Caco-2 (cell line): ENCODE results near the gene SLC38A7. TPM values are rescaled to one million over a fixed set of nuclear protein-coding genes. Genes with fewer than 3 reads are reported as not detected.

Source experiments
- BruUV-seq: library from RNA; stranded (reverse); fragments of 400-500 nt; replicated peaks from 2 replicates; lab custom pipeline; 2021; lab: Mats Ljungman, UMichigan
- CTCF ChIA-PET: fragments of 300-600 bp; sonication (Branson Sonifier 250); formaldehyde crosslinking; loops from one replicate; lab custom pipeline; 2022; ENCODE audit warnings: antibody characterized with exemption; lab: Charles Lee
- POLR2A ChIA-PET: fragments of 300-600 bp; sonication (Branson Sonifier 250); formaldehyde crosslinking; loops from one replicate; lab custom pipeline; 2022; ENCODE audit warnings: antibody characterized with exemption; lab: Charles Lee
- DNase-seq, 2 experiments: peaks; one replicate each; pipeline versions ENCODE4 v3.0.0 to v3.0.0-alpha.2; 2020 to 2022
- H3K27me3 ChIP-seq: replicated peaks from 2 replicates; pipeline ENCODE4 v1.6.0; 2011; ENCODE audit warnings: low read length; ENCODE audit not compliant: control insufficient read depth, insufficient read depth
- H3K36me3 ChIP-seq: 2 replicates; pipeline ENCODE4 v1.5.1; 2011; ENCODE audit warnings: low read length; ENCODE audit not compliant: control insufficient read depth, insufficient read depth
- H3K4me1 ChIP-seq: fragments of 250-450 bp; sonication (Bioruptor Pico); 2 replicates; pipeline ENCODE4 v1.5.1; 2020; ENCODE audit warnings: mild to moderate bottlenecking
- H3K4me3 ChIP-seq: 2 replicates; pipeline ENCODE4 v1.5.1; 2011; ENCODE audit warnings: low read depth, mild to moderate bottlenecking, control low read depth, low read length
- H3K9me3 ChIP-seq: fragments of 250-450 bp; sonication (Bioruptor Pico); 2 replicates; pipeline ENCODE4 v1.5.1; 2020; ENCODE audit warnings: mild to moderate bottlenecking, moderate library complexity
- H3K27ac Mint-ChIP-seq: one replicate; pipeline ENCODE4 v1.8.0; 2022; ENCODE audit warnings: mixed read lengths; ENCODE audit not compliant: unreplicated experiment
- H3K27me3 Mint-ChIP-seq: one replicate; pipeline ENCODE4 v1.8.0; 2022; ENCODE audit warnings: mixed read lengths; ENCODE audit not compliant: insufficient read depth, unreplicated experiment
- H3K36me3 Mint-ChIP-seq: one replicate; pipeline ENCODE4 v1.8.0; 2022; ENCODE audit warnings: mild to moderate bottlenecking, mixed read lengths; ENCODE audit not compliant: insufficient read depth, unreplicated experiment
- H3K4me1 Mint-ChIP-seq: one replicate; pipeline ENCODE4 v1.8.0; 2022; ENCODE audit warnings: low read depth, mixed read lengths; ENCODE audit not compliant: unreplicated experiment
- H3K4me3 Mint-ChIP-seq: one replicate; pipeline ENCODE4 v1.8.0; 2022; ENCODE audit warnings: mild to moderate bottlenecking, moderate library complexity, mixed read lengths; ENCODE audit not compliant: unreplicated experiment
- H3K9me3 Mint-ChIP-seq: one replicate; pipeline ENCODE4 v1.8.0; 2022; ENCODE audit warnings: mixed read lengths; ENCODE audit not compliant: unreplicated experiment
- CTCF ChIP-seq, 2 experiments: fragments of 200-600 bp in 1 of 2; IDR thresholded peaks; 1 replicate in 1 of 2; 2 replicates in 1 of 2; pipeline versions ENCODE4 v1.5.1 to v1.8.0; 2011 to 2022; ENCODE audit warnings: antibody characterized with exemption in 1 of 2, control low read depth in 1 of 2, inconsistent platforms in 1 of 2, low read depth in 1 of 2, low read length in 1 of 2, mild to moderate bottlenecking in 1 of 2, moderate library complexity in 1 of 2; ENCODE audit not compliant: insufficient read depth in 1 of 2, severe bottlenecking in 1 of 2, unreplicated experiment in 1 of 2
- intact Hi-C: fragments of 100-400 bp; cut with micrococcal nuclease; formaldehyde crosslinking; loops from one replicate; pipeline ENCODE4 v1.10.0; 2022; ENCODE audit not compliant: unreplicated experiment
- total RNA-seq: library from RNA; stranded (reverse); gene quantifications from 2 replicates; pipeline ENCODE4 v1.2.3, GENCODE V29; 2022

SLC38A7 gene
- total RNA-seq, 1 experiment from 2014 or later: 24.1 TPM

GRCh38 chr16:58723109-58723508, 38.5 kb upstream of the SLC38A7 start:
- H3K27me3 Mint-ChIP-seq: no peaks in the 10 kb centered on the region
- no TSS peak for BruUV-seq
- Histone ChIP-seq H3K9me3 (no peaks in the 10 kb centered on the region), H3K4me1 (peaks cover 12% of the 10 kb centered on the region; the same call in 1 of the 2 replicates), H3K36me3 (no peaks in the 10 kb centered on the region), H3K4me3 (no peak overlapping the region), H3K27me3 (no peaks in the 10 kb centered on the region)
- no peak for DNase-seq
- H3K27ac Mint-ChIP-seq: no peak overlapping the region
- no peak overlapping the region for H3K4me3 Mint-ChIP-seq
- no peaks in the 10 kb centered on the region for H3K9me3 Mint-ChIP-seq
- intact Hi-C loops: no loop called here
- H3K4me1 Mint-ChIP-seq: peaks cover 4% of the 10 kb centered on the region
- peaks cover 40% of the 10 kb centered on the region for H3K36me3 Mint-ChIP-seq
- TF ChIP-seq CTCF (IDR thresholded peaks at IDR 0.05; ENCODE audit: insufficient read depth in 1 of 2, low read depth in 1 of 2, low read length in 1 of 2, severe bottlenecking in 1 of 2, unreplicated experiment in 1 of 2): no peak
- ChIA-PET POLR2A (no interaction called here), CTCF (interaction anchor here (1.0 kb wide), 1 partner anchor 33 kb away, joined by 5 read pairs; no protein-coding TSS in a partner anchor)

- H3K4me1 ChIP-seq: peaks cover 8% of the 10 kb centered on the region; the same call in 1 of the 2 replicates
- no peaks in the 10 kb centered on the region for H3K9me3 ChIP-seq
- ChIA-PET POLR2A (no interaction called here), CTCF (no interaction called here)
- BruUV-seq: no TSS peak
- no peak for TF ChIP-seq CTCF (IDR thresholded peaks at IDR 0.05; ENCODE audit: insufficient read depth in 1 of 2, low read depth in 1 of 2, low read length in 1 of 2, severe bottlenecking in 1 of 2, unreplicated experiment in 1 of 2)
- H3K9me3 Mint-ChIP-seq: no peaks in the 10 kb centered on the region
- H3K36me3 Mint-ChIP-seq: peaks cover 80% of the 10 kb centered on the region
- H3K4me3 ChIP-seq: no peak overlapping the region
- peaks cover 4% of the 10 kb centered on the region for H3K4me1 Mint-ChIP-seq
- H3K27me3 ChIP-seq: no peaks in the 10 kb centered on the region
- intact Hi-C loops: no loop called here
- H3K36me3 ChIP-seq: no peaks in the 10 kb centered on the region
- no peak overlapping the region for H3K4me3 Mint-ChIP-seq
- H3K27ac Mint-ChIP-seq: no peak overlapping the region
- DNase-seq: no peak
- no peaks in the 10 kb centered on the region for H3K27me3 Mint-ChIP-seq
Observed at GRCh38 chr16:58717994-58718393, 33.4 kb upstream of the SLC38A7 start.

- Mint-ChIP-seq H3K4me1 (peaks cover 4% of the 10 kb centered on the region), H3K4me3 (no peak overlapping the region), H3K27ac (no peak overlapping the region), H3K27me3 (no peaks in the 10 kb centered on the region), H3K9me3 (no peaks in the 10 kb centered on the region), H3K36me3 (peaks cover 83% of the 10 kb centered on the region)
- no peak overlapping the region for H3K4me3 ChIP-seq
- H3K27me3 ChIP-seq: no peaks in the 10 kb centered on the region
- H3K36me3 ChIP-seq: no peaks in the 10 kb centered on the region; the same call in 1 of the 2 replicates
- no peak for DNase-seq
- no peak for TF ChIP-seq CTCF (IDR thresholded peaks at IDR 0.05; ENCODE audit: insufficient read depth in 1 of 2, low read depth in 1 of 2, low read length in 1 of 2, severe bottlenecking in 1 of 2, unreplicated experiment in 1 of 2)
- H3K4me1 ChIP-seq: peaks cover 8% of the 10 kb centered on the region; the same call in 1 of the 2 replicates
- intact Hi-C loops: no loop called here
- CTCF ChIA-PET: no interaction called here
- BruUV-seq: no TSS peak
- H3K9me3 ChIP-seq: no peaks in the 10 kb centered on the region
- POLR2A ChIA-PET: no interaction called here
Observed at GRCh38 chr16:58716468-58716867, 31.9 kb upstream of the SLC38A7 start.
